CD14-positive monocyte (primary cell): ENCODE data around the gene TBC1D2. TPM values are rescaled to one million over a fixed set of nuclear protein-coding genes. Genes with fewer than 3 reads are reported as not detected.
A peak's percentile ranks its signal among the peaks of the same experiment; 100 is the strongest.

Experiments
- DNase-seq, 3 donors: peaks; one replicate each; pipeline ENCODE4 v3.0.0-alpha.2; 2011 to 2022
- H2AFZ ChIP-seq: 2 replicates; pipeline ENCODE4 v1.6.0; 2012; ENCODE audit warnings: mild to moderate bottlenecking, low read depth, low read length, inconsistent platforms; ENCODE audit not compliant: insufficient read depth, poor library complexity, severe bottlenecking
- H3K27ac ChIP-seq, 2 donors: 1 replicate in 1 of 2; 2 replicates in 1 of 2; pipeline ENCODE4 v1.5.1; 2012 to 2013; ENCODE audit warnings: low read length in 2 of 2, control low read depth in 1 of 2, inconsistent platforms in 1 of 2, low read depth in 1 of 2, mild to moderate bottlenecking in 1 of 2
- H3K27me3 ChIP-seq, 2 donors: one replicate each; pipeline versions ENCODE4 v1.6.0 to v1.6.1; 2011 to 2013; ENCODE audit warnings: low read length in 2 of 2; ENCODE audit not compliant: control insufficient read depth in 2 of 2, insufficient read depth in 2 of 2
- H3K36me3 ChIP-seq, 2 donors: replicated peaks in 1 of 2; 1 replicate in 1 of 2; 2 replicates in 1 of 2; pipeline versions ENCODE4 v1.5.1 to v1.6.1; 2012 to 2013; ENCODE audit warnings: low read length in 2 of 2, control low read depth in 1 of 2, inconsistent platforms in 1 of 2, mild to moderate bottlenecking in 1 of 2; ENCODE audit not compliant: insufficient read depth in 2 of 2, control insufficient read depth in 1 of 2
- H3K4me1 ChIP-seq, 2 donors: 1 replicate in 1 of 2; 2 replicates in 1 of 2; pipeline versions ENCODE4 v1.5.1 to v1.6.1; 2012 to 2013; ENCODE audit warnings: low read length in 2 of 2, control low read depth in 1 of 2, inconsistent platforms in 1 of 2, mild to moderate bottlenecking in 1 of 2, moderate library complexity in 1 of 2; ENCODE audit not compliant: insufficient read depth in 2 of 2, control insufficient read depth in 1 of 2
- H3K4me2 ChIP-seq: replicated peaks from 2 replicates; pipeline ENCODE3; 2012; ENCODE audit warnings: low read length, moderate library complexity, mild to moderate bottlenecking; ENCODE audit not compliant: poor library complexity, severe bottlenecking; ENCODE audit errors: extremely low read depth
- H3K4me3 ChIP-seq, 3 experiments: fragments of 200-600 bp in 1 of 3; sonication (generic) in 1 of 3; replicated peaks in 1 of 3; 1 replicate in 2 of 3; 2 replicates in 1 of 3; pipeline ENCODE4 v1.5.1; 2011 to 2013; ENCODE audit warnings: low read length in 3 of 3, mild to moderate bottlenecking in 3 of 3, control low read depth in 2 of 3, low read depth in 2 of 3, inconsistent platforms in 1 of 3, moderate library complexity in 1 of 3
- H3K79me2 ChIP-seq: 2 replicates; pipeline ENCODE4 v1.6.0; 2012; ENCODE audit warnings: mild to moderate bottlenecking, control low read depth, inconsistent platforms, low read length, moderate library complexity; ENCODE audit not compliant: insufficient read depth
- H3K9ac ChIP-seq: 2 replicates; pipeline ENCODE4 v1.6.0; 2017; ENCODE audit warnings: low read length, mild to moderate bottlenecking; ENCODE audit not compliant: insufficient read depth, poor library complexity, severe bottlenecking
- H3K9me3 ChIP-seq, 2 donors: replicated peaks in 1 of 2; 1 replicate in 1 of 2; 2 replicates in 1 of 2; pipeline versions ENCODE4 v1.5.1 to v1.6.1; 2012 to 2013; ENCODE audit warnings: low read length in 2 of 2, control low read depth in 1 of 2; ENCODE audit not compliant: control insufficient read depth in 1 of 2, insufficient read depth in 1 of 2
- H4K20me1 ChIP-seq: 2 replicates; pipeline ENCODE4 v1.6.0; 2012; ENCODE audit warnings: mild to moderate bottlenecking, low read length, control low read depth, moderate library complexity; ENCODE audit not compliant: insufficient read depth
- H3K27ac Mint-ChIP-seq, 7 donors: one replicate each; pipeline ENCODE4 v1.8.0; 2020; ENCODE audit warnings: mild to moderate bottlenecking in 7 of 7, mixed read lengths in 7 of 7, moderate library complexity in 6 of 7, inconsistent platforms in 2 of 7
- H3K27me3 Mint-ChIP-seq, 3 donors: one replicate each; pipeline ENCODE4 v1.8.0; 2021 to 2022; ENCODE audit warnings: low read depth in 3 of 3, mild to moderate bottlenecking in 3 of 3, mixed read lengths in 3 of 3, moderate library complexity in 3 of 3, inconsistent platforms in 1 of 3
- H3K36me3 Mint-ChIP-seq, 2 donors: one replicate each; pipeline ENCODE4 v1.8.0; 2020; ENCODE audit warnings: mixed read lengths in 2 of 2, inconsistent platforms in 1 of 2, mild to moderate bottlenecking in 1 of 2
- H3K4me1 Mint-ChIP-seq: one replicate; pipeline ENCODE4 v1.8.0; 2020; ENCODE audit warnings: mild to moderate bottlenecking, mixed read lengths
- H3K4me3 Mint-ChIP-seq, 2 donors: one replicate each; pipeline ENCODE4 v1.8.0; 2020; ENCODE audit warnings: mild to moderate bottlenecking in 2 of 2, mixed read lengths in 2 of 2, moderate library complexity in 1 of 2
- H3K9me3 Mint-ChIP-seq, 7 donors: one replicate each; pipeline ENCODE4 v1.8.0; 2020 to 2022; ENCODE audit warnings: mixed read lengths in 7 of 7, mild to moderate bottlenecking in 6 of 7, moderate library complexity in 6 of 7, inconsistent platforms in 2 of 7
- CTCF ChIP-seq: fragments of 200-600 bp; IDR thresholded peaks from one replicate; pipeline ENCODE4 v1.8.0; 2022; ENCODE audit warnings: antibody characterized with exemption, mild to moderate bottlenecking
- WGBS: methylation state at CpG from one replicate; pipeline ENCODE4 v1.1.5; 2013; ENCODE audit warnings: missing lambda C conversion rate; ENCODE audit not compliant: insufficient coverage; 5-methylcytosine and 5-hydroxymethylcytosine counted together
- intact Hi-C, 2 donors: fragments of 100-400 bp; cut with micrococcal nuclease; formaldehyde crosslinking; loops; one replicate each; pipeline versions ENCODE4 v1.15.0 to v1.15.1; 2023
- polyA plus RNA-seq, 3 donors: library from polyadenylated mRNA; depleted of rRNA in 1 of 3; unstranded in 2 of 3; stranded (reverse) in 1 of 3; fragments of 300-500 nt in 2 of 3; fragments of >200 nt in 1 of 3; fragmentation: Illumina TruSeq in 2 of 3; gene quantifications; 1 replicate in 2 of 3; 2 replicates in 1 of 3; pipeline ENCODE4 v1.2.3, GENCODE V29; 2012 to 2021

Gene TBC1D2
- polyA plus RNA-seq, 3 donors, result 23.2 to 55.7 (median 34.4) TPM

- H3K79me2 ChIP-seq, result no peaks in the 10 kb centered on the region
- no peaks in the 10 kb centered on the region for H3K36me3 ChIP-seq
- no peak overlapping the region for H3K4me3 ChIP-seq
- H3K4me3 Mint-ChIP-seq, result no peak overlapping the region
- H3K9ac ChIP-seq, result no peak overlapping the region
- no peak overlapping the region for H2AFZ ChIP-seq
- no peaks in the 10 kb centered on the region for H3K4me1 ChIP-seq
- H4K20me1 ChIP-seq, result no peaks in the 10 kb centered on the region
- H3K27ac Mint-ChIP-seq, result peak overlapping the region in 1 of 7 donors; percentile 3
- no peaks in the 10 kb centered on the region for H3K27me3 ChIP-seq
- intact Hi-C loops, result no loop called here
- no peak overlapping the region for H3K27ac ChIP-seq
- no peak for DNase-seq
- no CpG with 5 or more reads among the region's 5 CpGs for WGBS
- H3K4me2 ChIP-seq, result no peak overlapping the region
- H3K9me3 Mint-ChIP-seq, result peaks cover 0 to under 1% (median 0%) of the 10 kb centered on the region in 7 donors
- no peaks in the 10 kb centered on the region for H3K36me3 Mint-ChIP-seq
- peaks cover 2% of the 10 kb centered on the region for H3K4me1 Mint-ChIP-seq
- TF ChIP-seq CTCF, result no peak
- H3K27me3 Mint-ChIP-seq, result peaks cover 4 to 7% (median 5%) of the 10 kb centered on the region in 3 donors
- H3K9me3 ChIP-seq, result no peaks in the 10 kb centered on the region
Observed at GRCh38 chr9:98302150-98302549, 46.7 kb upstream of the TBC1D2 start.

GRCh38 chr9:98300611-98301010 is 45.2 kb upstream of the TBC1D2 start:
- H3K9ac ChIP-seq, result no peak overlapping the region
- Mint-ChIP-seq H3K27me3 (peaks cover 0 to 5% (median 3%) of the 10 kb centered on the region in 3 donors), H3K9me3 (no peaks in the 10 kb centered on the region), H3K27ac (no peak overlapping the region), H3K4me3 (no peak overlapping the region), H3K4me1 (peaks cover 2% of the 10 kb centered on the region), H3K36me3 (no peaks in the 10 kb centered on the region)
- intact Hi-C loops, result no loop called here
- H2AFZ ChIP-seq, result no peak overlapping the region
- H3K27ac ChIP-seq, result no peak overlapping the region
- H4K20me1 ChIP-seq, result no peaks in the 10 kb centered on the region
- H3K4me3 ChIP-seq, result no peak overlapping the region
- H3K9me3 ChIP-seq, result no peaks in the 10 kb centered on the region
- no peak for TF ChIP-seq CTCF
- H3K27me3 ChIP-seq, result no peaks in the 10 kb centered on the region
- no peak overlapping the region for H3K4me2 ChIP-seq
- 100% methylated on average over 2 of the region's 3 CpGs for WGBS
- no peaks in the 10 kb centered on the region for H3K4me1 ChIP-seq
- no peak for DNase-seq
- no peaks in the 10 kb centered on the region for H3K36me3 ChIP-seq
- H3K79me2 ChIP-seq, result no peaks in the 10 kb centered on the region
